K562 (cell line): ENCODE results near the gene CCDC141.

Experiments used
- BRF1 ChIP-seq: IDR thresholded peaks from 3 replicates; pipeline ENCODE4 v1.6.1; 2011; ENCODE audit warnings: borderline replicate concordance, mild to moderate bottlenecking; ENCODE audit not compliant: insufficient read length; ENCODE audit errors: extremely low read depth
- CCNT2 ChIP-seq: IDR thresholded peaks from 2 replicates; pipeline ENCODE4 v1.6.1; 2011; ENCODE audit warnings: borderline replicate concordance, low read depth, mild to moderate bottlenecking, moderate library complexity, mixed read lengths, low read length; ENCODE audit not compliant: insufficient read length; ENCODE audit errors: extremely low read depth
- EWSR1 ChIP-seq: fragments of 450-650 bp; IDR thresholded peaks from 2 replicates; pipeline ENCODE4 v1.6.1; 2018; ENCODE audit warnings: borderline replicate concordance, mild to moderate bottlenecking, low read depth, moderate library complexity; ENCODE audit not compliant: partially characterized antibody
- GATAD2A ChIP-seq: fragments of 450-650 bp; IDR thresholded peaks from 2 replicates; pipeline ENCODE4 v1.6.1; 2017
- POLR2A ChIP-seq: fragments of 450-650 bp; conservative IDR thresholded peaks from 2 replicates; pipeline ENCODE4 v1.6.1; 2016
- ZNF282 ChIP-seq: sonication (generic); formaldehyde crosslinking; IDR thresholded peaks from 2 replicates; pipeline ENCODE4 v1.8.1; 2023; ENCODE audit warnings: missing genetic modification reagents
- TF ChIP-seq, protein P1 (sequence below), 3 experiments: fragments of 200-800 bp in 1 of 3; fragments of 250-450 bp in 1 of 3; fragments of 450-650 bp in 1 of 3; sonication (Bioruptor Pico) in 1 of 3; sonication (Bioruptor generic) in 1 of 3; formaldehyde crosslinking in 1 of 3; IDR thresholded peaks; 2 replicates each; pipeline versions ENCODE4 v1.6.1 to v1.8.0; 2016 to 2022; ENCODE audit warnings: mild to moderate bottlenecking in 2 of 3, missing genetic modification characterization in 2 of 3, missing compliant biosample characterization in 1 of 3, moderate library complexity in 1 of 3
- TF ChIP-seq, protein P2 (sequence below): sonication (generic); formaldehyde crosslinking; IDR thresholded peaks from 2 replicates; pipeline ENCODE4 v1.8.0; 2022; ENCODE audit warnings: missing genetic modification reagents, mild to moderate bottlenecking, borderline replicate concordance
- TF ChIP-seq, protein P3 (sequence below): fragments of 150-350 bp; conservative IDR thresholded peaks from 2 replicates; pipeline ENCODE4 v1.6.1; 2014; ENCODE audit warnings: low read length

DNA sequence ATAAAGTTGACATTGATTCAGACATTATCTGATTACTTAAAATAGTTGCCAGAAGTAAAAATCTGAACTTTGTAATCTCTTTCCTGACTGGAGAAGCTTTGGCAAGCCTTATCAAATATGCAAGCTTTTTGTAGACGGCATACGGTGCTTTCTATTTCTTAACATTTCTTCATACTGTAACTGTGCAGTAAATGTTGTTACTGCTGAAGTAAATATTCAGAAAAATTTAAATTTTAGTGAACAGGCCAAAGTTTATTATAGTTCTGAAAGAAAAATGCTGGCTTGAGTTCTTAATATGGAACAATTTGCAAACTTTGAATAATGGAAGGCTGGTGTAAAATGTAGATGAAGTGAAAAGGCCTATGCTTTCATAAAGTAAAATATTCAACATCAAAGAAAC, 244.5 kb downstream of the CCDC141 start:
- TF ChIP-seq, protein P1, sequence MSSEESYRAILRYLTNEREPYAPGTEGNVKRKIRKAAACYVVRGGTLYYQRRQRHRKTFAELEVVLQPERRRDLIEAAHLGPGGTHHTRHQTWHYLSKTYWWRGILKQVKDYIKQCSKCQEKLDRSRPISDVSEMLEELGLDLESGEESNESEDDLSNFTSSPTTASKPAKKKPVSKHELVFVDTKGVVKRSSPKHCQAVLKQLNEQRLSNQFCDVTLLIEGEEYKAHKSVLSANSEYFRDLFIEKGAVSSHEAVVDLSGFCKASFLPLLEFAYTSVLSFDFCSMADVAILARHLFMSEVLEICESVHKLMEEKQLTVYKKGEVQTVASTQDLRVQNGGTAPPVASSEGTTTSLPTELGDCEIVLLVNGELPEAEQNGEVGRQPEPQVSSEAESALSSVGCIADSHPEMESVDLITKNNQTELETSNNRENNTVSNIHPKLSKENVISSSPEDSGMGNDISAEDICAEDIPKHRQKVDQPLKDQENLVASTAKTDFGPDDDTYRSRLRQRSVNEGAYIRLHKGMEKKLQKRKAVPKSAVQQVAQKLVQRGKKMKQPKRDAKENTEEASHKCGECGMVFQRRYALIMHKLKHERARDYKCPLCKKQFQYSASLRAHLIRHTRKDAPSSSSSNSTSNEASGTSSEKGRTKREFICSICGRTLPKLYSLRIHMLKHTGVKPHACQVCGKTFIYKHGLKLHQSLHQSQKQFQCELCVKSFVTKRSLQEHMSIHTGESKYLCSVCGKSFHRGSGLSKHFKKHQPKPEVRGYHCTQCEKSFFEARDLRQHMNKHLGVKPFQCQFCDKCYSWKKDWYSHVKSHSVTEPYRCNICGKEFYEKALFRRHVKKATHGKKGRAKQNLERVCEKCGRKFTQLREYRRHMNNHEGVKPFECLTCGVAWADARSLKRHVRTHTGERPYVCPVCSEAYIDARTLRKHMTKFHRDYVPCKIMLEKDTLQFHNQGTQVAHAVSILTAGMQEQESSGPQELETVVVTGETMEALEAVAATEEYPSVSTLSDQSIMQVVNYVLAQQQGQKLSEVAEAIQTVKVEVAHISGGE (CRISPR knock-in tag; IDR thresholded peaks at IDR 0.05), result no peak
- TF ChIP-seq, protein P2, sequence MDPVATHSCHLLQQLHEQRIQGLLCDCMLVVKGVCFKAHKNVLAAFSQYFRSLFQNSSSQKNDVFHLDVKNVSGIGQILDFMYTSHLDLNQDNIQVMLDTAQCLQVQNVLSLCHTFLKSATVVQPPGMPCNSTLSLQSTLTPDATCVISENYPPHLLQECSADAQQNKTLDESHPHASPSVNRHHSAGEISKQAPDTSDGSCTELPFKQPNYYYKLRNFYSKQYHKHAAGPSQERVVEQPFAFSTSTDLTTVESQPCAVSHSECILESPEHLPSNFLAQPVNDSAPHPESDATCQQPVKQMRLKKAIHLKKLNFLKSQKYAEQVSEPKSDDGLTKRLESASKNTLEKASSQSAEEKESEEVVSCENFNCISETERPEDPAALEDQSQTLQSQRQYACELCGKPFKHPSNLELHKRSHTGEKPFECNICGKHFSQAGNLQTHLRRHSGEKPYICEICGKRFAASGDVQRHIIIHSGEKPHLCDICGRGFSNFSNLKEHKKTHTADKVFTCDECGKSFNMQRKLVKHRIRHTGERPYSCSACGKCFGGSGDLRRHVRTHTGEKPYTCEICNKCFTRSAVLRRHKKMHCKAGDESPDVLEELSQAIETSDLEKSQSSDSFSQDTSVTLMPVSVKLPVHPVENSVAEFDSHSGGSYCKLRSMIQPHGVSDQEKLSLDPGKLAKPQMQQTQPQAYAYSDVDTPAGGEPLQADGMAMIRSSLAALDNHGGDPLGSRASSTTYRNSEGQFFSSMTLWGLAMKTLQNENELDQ (CRISPR knock-in tag), result no peak
- TF ChIP-seq BRF1 (no peak), CCNT2 (no peak), GATAD2A (no peak), EWSR1 (no peak), ZNF282 (CRISPR knock-in tag) (no peak), POLR2A (no peak)
- TF ChIP-seq, protein P3, sequence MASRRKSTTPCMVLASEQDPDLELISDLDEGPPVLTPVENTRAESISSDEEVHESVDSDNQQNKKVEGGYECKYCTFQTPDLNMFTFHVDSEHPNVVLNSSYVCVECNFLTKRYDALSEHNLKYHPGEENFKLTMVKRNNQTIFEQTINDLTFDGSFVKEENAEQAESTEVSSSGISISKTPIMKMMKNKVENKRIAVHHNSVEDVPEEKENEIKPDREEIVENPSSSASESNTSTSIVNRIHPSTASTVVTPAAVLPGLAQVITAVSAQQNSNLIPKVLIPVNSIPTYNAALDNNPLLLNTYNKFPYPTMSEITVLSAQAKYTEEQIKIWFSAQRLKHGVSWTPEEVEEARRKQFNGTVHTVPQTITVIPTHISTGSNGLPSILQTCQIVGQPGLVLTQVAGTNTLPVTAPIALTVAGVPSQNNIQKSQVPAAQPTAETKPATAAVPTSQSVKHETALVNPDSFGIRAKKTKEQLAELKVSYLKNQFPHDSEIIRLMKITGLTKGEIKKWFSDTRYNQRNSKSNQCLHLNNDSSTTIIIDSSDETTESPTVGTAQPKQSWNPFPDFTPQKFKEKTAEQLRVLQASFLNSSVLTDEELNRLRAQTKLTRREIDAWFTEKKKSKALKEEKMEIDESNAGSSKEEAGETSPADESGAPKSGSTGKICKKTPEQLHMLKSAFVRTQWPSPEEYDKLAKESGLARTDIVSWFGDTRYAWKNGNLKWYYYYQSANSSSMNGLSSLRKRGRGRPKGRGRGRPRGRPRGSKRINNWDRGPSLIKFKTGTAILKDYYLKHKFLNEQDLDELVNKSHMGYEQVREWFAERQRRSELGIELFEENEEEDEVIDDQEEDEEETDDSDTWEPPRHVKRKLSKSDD, result no peak
